GM12874 (cell line): ENCODE measurements around the gene PDE2A.

Experiments
- CTCF ChIP-seq: IDR thresholded peaks from 2 replicates; pipeline ENCODE4 v1.5.1; 2011; ENCODE audit warnings: low read depth, mild to moderate bottlenecking, control low read depth, low read length, moderate library complexity; ENCODE audit not compliant: insufficient read depth

PDE2A gene

DNA sequence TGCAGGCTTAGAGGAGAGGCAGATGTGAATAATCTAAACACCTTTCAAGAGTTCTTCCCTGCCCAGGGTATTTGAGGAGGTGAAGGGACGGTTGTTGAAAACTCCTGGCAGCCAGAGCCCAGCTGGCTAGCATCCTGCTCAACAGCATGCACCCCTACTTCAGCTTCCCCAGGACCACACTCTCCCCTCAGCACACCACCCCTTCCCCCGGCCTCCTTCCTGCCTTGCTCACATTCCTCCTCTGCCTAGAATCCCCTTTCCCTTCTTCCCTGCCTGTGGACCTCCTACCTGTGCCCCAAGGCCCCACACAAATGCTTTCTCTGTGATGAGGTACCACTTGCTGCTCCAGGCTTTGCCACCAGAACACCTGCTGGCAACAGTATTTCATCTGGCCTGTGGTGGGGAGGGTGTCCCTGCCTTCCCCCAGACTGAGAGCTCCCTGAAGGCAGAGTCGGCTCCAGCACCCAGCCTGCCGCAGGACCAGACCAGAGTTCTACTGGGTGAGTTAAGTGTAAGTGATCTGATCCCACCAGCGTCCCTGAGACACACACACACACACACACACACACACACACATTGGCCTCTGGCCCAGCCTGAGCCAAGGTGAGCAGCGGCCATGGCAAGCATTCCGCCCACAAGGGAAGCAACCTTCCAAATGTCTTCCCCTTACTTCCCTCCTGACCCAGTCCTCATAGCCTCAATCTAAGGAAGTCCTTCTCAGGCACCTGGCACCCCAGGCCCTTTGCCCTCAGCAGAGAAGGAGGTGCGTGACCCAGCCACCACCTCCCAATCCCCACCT lies 79.5 kb downstream of the PDE2A start:
- no peak for TF ChIP-seq CTCF

- TF ChIP-seq CTCF: no peak
Observed at GRCh38 chr11:72592698-72593495, 81.3 kb downstream of the PDE2A start.

- TF ChIP-seq CTCF: no peak
Observed at GRCh38 chr11:72591785-72592502, 82.3 kb downstream of the PDE2A start.

- no peak for TF ChIP-seq CTCF
Observed at GRCh38 chr11:72591023-72591422, 83.2 kb downstream of the PDE2A start.

DNA sequence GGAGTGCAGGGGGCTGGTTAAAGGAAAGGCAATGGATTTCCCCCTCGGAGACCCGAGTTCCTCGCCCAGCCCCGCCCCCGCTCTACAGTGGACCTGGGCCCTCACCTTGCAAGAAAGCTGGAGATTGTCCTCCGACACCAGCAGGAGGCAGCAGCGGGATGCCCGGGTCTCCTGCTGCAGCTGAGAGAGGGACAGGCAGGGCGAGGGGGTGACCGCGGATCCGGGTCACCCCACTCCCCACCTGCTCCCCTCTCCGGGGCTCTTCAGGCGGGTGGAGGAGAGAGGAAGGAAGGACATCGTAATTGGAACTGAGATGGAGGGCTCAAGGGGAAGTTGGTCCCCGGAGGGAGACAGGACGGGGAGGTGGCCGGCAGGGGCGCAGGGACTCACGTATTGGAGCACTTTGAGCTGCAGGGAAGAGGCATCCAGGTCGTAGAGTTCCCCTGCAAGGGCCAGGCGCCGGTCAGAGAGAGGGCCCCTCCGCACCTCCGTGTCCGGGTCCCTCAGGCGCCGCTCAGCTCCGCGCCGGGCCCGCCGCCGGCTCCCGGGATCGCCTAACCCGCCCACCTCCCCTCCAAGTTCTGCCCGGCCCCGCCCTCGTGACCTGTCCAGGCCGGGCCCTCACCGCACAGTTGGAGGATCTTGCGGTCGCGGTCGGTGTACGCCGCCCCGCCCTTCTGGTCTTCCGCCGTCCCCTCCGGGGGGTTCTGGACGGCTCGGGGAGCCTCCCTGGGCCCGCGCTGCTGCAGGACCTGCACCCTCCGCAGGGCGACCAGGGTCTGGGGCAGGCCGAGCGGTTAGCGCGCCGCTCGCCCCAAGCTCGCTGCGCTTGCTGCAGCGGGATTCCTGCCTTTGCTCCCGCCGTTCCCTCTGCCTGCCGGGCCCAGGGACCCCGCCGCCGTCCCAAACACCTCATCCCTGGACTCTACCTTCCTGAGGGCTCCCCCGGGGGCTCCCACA lies 84.1 kb downstream of the PDE2A start:
- peak; percentile 54 for TF ChIP-seq CTCF

DNA sequence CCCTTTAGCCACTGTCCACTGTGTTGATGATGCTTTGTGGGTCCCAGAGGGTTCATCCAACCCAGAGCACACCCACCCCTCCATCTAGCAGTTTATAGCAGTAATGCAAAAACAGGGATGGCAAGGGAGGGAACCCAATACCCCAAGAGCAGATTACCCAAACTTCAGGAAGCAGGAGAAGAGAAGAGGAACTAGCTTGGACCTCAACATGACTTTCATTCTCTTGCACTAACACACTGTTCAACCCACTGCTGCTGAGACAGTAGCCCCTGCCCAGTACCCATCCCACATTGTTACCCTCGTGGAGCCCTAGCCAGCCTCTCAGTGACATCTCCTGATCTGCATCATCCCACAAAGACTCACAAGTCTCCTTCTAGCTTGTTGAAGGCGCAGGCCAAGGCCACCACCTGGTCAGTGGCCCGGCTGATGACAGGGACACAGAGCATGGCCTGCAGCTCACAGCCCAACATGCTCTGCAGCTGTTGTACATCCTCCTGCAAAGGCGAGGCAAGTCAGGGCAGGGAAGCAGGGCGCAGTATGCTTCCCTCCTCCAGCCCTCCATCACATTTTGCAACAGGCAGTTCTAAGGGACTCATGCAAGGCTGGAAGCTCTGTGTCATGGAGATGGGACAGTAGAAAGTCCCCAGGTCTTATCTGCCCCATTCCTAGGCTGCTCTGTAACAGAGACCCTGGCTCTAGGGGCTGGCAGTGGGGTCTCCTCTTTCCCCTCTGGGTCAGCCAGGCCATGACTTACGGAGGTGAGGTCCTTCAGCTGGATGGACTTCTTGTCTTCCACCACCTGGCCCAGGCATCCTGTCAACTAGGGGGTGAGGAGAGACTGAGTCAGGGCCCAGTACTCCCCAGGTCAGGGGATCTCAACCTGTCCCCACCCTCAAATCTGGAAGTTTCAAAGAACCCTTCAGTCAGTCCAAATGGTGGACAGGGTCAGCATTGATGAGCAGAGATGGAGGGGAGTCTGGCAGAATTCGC lies 85.5 kb downstream of the PDE2A start:
- TF ChIP-seq CTCF: no peak
